HepG2 (cell line): Measurements from ENCODE around the gene SNAP47. TPM values are rescaled to one million over a fixed set of nuclear protein-coding genes. Genes with fewer than 3 reads are reported as not detected.

Experiments
- ATAC-seq: fragments of 200-7000 bp; cut with Tn5 transposase; 3 replicates; pipeline ENCODE4 v1.9.1; 2020; ENCODE audit warnings: mild to moderate bottlenecking, moderate library complexity
- BruUV-seq: library from RNA; stranded (reverse); fragments of 400-500 nt; replicated peaks from 2 replicates; lab custom pipeline; 2021; lab: Mats Ljungman, UMichigan
- CTCF ChIA-PET: fragments of 300-600 bp; formaldehyde crosslinking; extraction: SDS; loops from one replicate; lab custom pipeline; 2021; ENCODE audit warnings: low total read pairs, inconsistent platforms, low intra/inter-chr PET ratio; lab: Yijun Ruan, JAX
- POLR2A ChIA-PET: fragments of 350-600 bp; sonication (Branson Sonifier 250); formaldehyde crosslinking; loops from one replicate; lab custom pipeline; 2020; ENCODE audit warnings: antibody characterized with exemption, inconsistent platforms; lab: Yijun Ruan, JAX
- DNase-seq: peaks from one replicate; pipeline ENCODE4 v3.0.0-alpha.2; 2015; ENCODE audit warnings: low spot score
- FAIRE-seq: peaks from 3 replicates; lab custom pipeline; 2011; peaks lifted over from hg19 to GRCh38; lab: Jason Lieb, UNC
- H2AFZ ChIP-seq: one replicate; pipeline ENCODE4 v1.6.1; 2011; ENCODE audit warnings: low read length, inconsistent platforms
- H3K27ac ChIP-seq: fragments of 300-600 bp; 3 replicates; pipeline ENCODE4 v1.8.0; 2011; ENCODE audit warnings: mixed run types, mild to moderate bottlenecking, mixed read lengths, low read length, inconsistent platforms; ENCODE audit not compliant: insufficient read depth; ENCODE audit errors: extremely low read length
- H3K27me3 ChIP-seq, 2 experiments: fragments of 200-600 bp in 1 of 2; 2 replicates in 1 of 2; 3 replicates in 1 of 2; pipeline versions ENCODE4 v1.6.0 to v1.8.0; 2011; ENCODE audit warnings: low read length in 2 of 2, mild to moderate bottlenecking in 2 of 2, moderate library complexity in 2 of 2, inconsistent platforms in 1 of 2; ENCODE audit not compliant: insufficient read depth in 2 of 2, control insufficient read depth in 1 of 2
- H3K36me3 ChIP-seq, 2 experiments: fragments of 200-600 bp in 1 of 2; replicated peaks in 1 of 2; 2 replicates in 1 of 2; 3 replicates in 1 of 2; pipeline versions ENCODE4 v1.5.1 to v1.8.0; 2011; ENCODE audit warnings: low read length in 2 of 2, inconsistent platforms in 1 of 2; ENCODE audit not compliant: insufficient read depth in 2 of 2, control insufficient read depth in 1 of 2
- H3K4me1 ChIP-seq: 2 replicates; pipeline ENCODE4 v1.5.1; 2012; ENCODE audit warnings: low read length, inconsistent platforms; ENCODE audit not compliant: insufficient read depth
- H3K4me2 ChIP-seq: 2 replicates; pipeline ENCODE4 v1.6.0; 2011; ENCODE audit warnings: low read depth, low read length, inconsistent platforms
- H3K4me3 ChIP-seq, 3 experiments: fragments of 200-600 bp in 1 of 3; sonication (generic), shearing (Covaris generic) in 1 of 3; replicated peaks in 1 of 3; 2 replicates each; pipeline ENCODE4 v1.5.1; 2011 to 2016; ENCODE audit warnings: low read length in 3 of 3, inconsistent platforms in 2 of 3, low read depth in 2 of 3, mild to moderate bottlenecking in 2 of 3, control low read depth in 1 of 3, mixed read lengths in 1 of 3; ENCODE audit not compliant: insufficient read depth in 1 of 3
- H3K79me2 ChIP-seq: one replicate; pipeline ENCODE4 v1.6.1; 2011; ENCODE audit warnings: low read length, inconsistent platforms; ENCODE audit not compliant: insufficient read depth
- H3K9ac ChIP-seq: 2 replicates; pipeline ENCODE4 v1.6.0; 2011; ENCODE audit warnings: mild to moderate bottlenecking, low read depth, low read length, inconsistent platforms; ENCODE audit not compliant: insufficient read depth
- H3K9me3 ChIP-seq: 2 replicates; pipeline ENCODE4 v1.5.1; 2012; ENCODE audit warnings: mild to moderate bottlenecking, low read length
- H4K20me1 ChIP-seq: 2 replicates; pipeline ENCODE4 v1.6.0; 2011; ENCODE audit warnings: inconsistent platforms, mild to moderate bottlenecking, low read length, moderate library complexity; ENCODE audit not compliant: insufficient read depth
- AGO2 ChIP-seq: fragments of 200-400 bp; formaldehyde crosslinking; optimal IDR thresholded peaks from 2 replicates; pipeline ENCODE3; 2017; ENCODE audit warnings: mild to moderate bottlenecking, low read depth, low read length, moderate library complexity
- ETV5 ChIP-seq: IDR thresholded peaks from 2 replicates; pipeline ENCODE4 v1.6.1; 2018; ENCODE audit warnings: missing biosample characterization, missing genetic modification reagents, inconsistent platforms, borderline replicate concordance
- GTF3A ChIP-seq: sonication (generic); formaldehyde crosslinking; conservative IDR thresholded peaks from 2 replicates; pipeline ENCODE4 v1.4.0; 2020; ENCODE audit warnings: mild to moderate bottlenecking, missing genetic modification reagents
- KLF16 ChIP-seq, 2 experiments: sonication (generic) in 1 of 2; formaldehyde crosslinking in 1 of 2; IDR thresholded peaks; 2 replicates each; pipeline versions ENCODE4 v1.6.1 to v1.8.0; 2016 to 2023; ENCODE audit warnings: missing genetic modification reagents in 2 of 2, missing compliant biosample characterization in 1 of 2
- MTA3 ChIP-seq: sonication (generic); formaldehyde crosslinking; IDR thresholded peaks from 2 replicates; pipeline ENCODE4 v1.4.0; 2020; ENCODE audit warnings: missing genetic modification reagents
- NR3C1 ChIP-seq: sonication (generic); formaldehyde crosslinking; IDR thresholded peaks from 2 replicates; pipeline ENCODE4 v1.4.0; 2020; ENCODE audit warnings: missing genetic modification reagents
- RBFOX2 ChIP-seq: fragments of 200-400 bp; formaldehyde crosslinking; IDR thresholded peaks from 2 replicates; pipeline ENCODE4 v1.6.1; 2017; ENCODE audit warnings: low read depth, mild to moderate bottlenecking, low read length
- SETDB1 ChIP-seq: sonication (generic); formaldehyde crosslinking; IDR thresholded peaks from 2 replicates; pipeline ENCODE4 v1.5.1; 2020; ENCODE audit warnings: missing genetic modification reagents, mild to moderate bottlenecking, borderline replicate concordance
- SRSF4 ChIP-seq: fragments of 200-400 bp; formaldehyde crosslinking; IDR thresholded peaks from one replicate; pipeline ENCODE4 v1.6.1; 2018; ENCODE audit warnings: mild to moderate bottlenecking, low read depth, low read length, moderate library complexity; ENCODE audit not compliant: poor library complexity, severe bottlenecking
- SRY ChIP-seq: sonication (generic); formaldehyde crosslinking; IDR thresholded peaks from 2 replicates; pipeline ENCODE4 v1.8.0; 2022; ENCODE audit warnings: mild to moderate bottlenecking, missing genetic modification reagents
- ZNF17 ChIP-seq: sonication (generic); formaldehyde crosslinking; IDR thresholded peaks from 2 replicates; pipeline ENCODE4 v1.5.0; 2020; ENCODE audit warnings: mild to moderate bottlenecking, missing genetic modification reagents
- ZNF3 ChIP-seq: IDR thresholded peaks from 2 replicates; pipeline ENCODE4 v1.7.0; 2017; ENCODE audit warnings: inconsistent platforms
- ZNF563 ChIP-seq: sonication (generic); formaldehyde crosslinking; IDR thresholded peaks from 2 replicates; pipeline ENCODE4 v1.8.0; 2022; ENCODE audit warnings: mild to moderate bottlenecking, moderate library complexity, missing genetic modification reagents
- ZNF770 ChIP-seq: sonication (generic); formaldehyde crosslinking; IDR thresholded peaks from 2 replicates; pipeline ENCODE4 v1.5.0; 2020; ENCODE audit warnings: mild to moderate bottlenecking, missing genetic modification reagents
- WGBS: methylation state at CpG from one replicate; pipeline ENCODE4 v1.1.6; 2017; ENCODE audit warnings: low lambda C conversion rate; 5-methylcytosine and 5-hydroxymethylcytosine counted together
- in situ Hi-C: cut with HindIII; loops from 2 replicates; pipeline ENCODE4 v1.10.0; 2017; ENCODE audit warnings: low pct_unique_long_range_greater_than_20kb; ENCODE audit not compliant: extremely low pct_ligation_motif_present
- intact Hi-C: fragments of 100-400 bp; cut with micrococcal nuclease; formaldehyde crosslinking; loops from one replicate; pipeline ENCODE4 v1.10.0; 2022; ENCODE audit not compliant: unreplicated experiment
- polyA plus RNA-seq, 8 experiments: library from polyadenylated mRNA; depleted of rRNA in 3 of 8; stranded (reverse) in 7 of 8; unstranded in 1 of 8; fragments of >200 nt; fragmentation: Illumina TruSeq in 4 of 8; extraction: Trizol in 4 of 8; gene quantifications; 2 replicates each; pipeline versions ENCODE4 v1.2.1 to v1.2.3, GENCODE V29; 2011 to 2016; ENCODE audit warnings: low read depth in 4 of 8, missing spikeins in 1 of 8, mixed read lengths in 1 of 8; ENCODE audit not compliant: insufficient read depth in 1 of 8
- total RNA-seq, 5 experiments: library from RNA; depleted of rRNA; stranded (reverse); fragments of >200 nt; fragmentation: Illumina TruSeq; extraction: Trizol; gene quantifications; 2 replicates each; pipeline ENCODE4 v1.2.3, GENCODE V29; 2016; ENCODE audit warnings: low read depth in 1 of 5

SNAP47 gene
- total and polyA plus RNA-seq, 2 of the 13 experiments (the other 11 are each of a cell fraction or from before 2014, with no cell fraction given) = 13.6 to 25.1 TPM

GRCh38 chr1:227733309-227733705 is 1.9 kb upstream of the SNAP47 start:
- H3K4me2 ChIP-seq = no peak overlapping the region; the same call in 1 of the 2 replicates
- FAIRE-seq (no peak), ATAC-seq (no peak), DNase-seq (no peak)
- peaks cover 35% of the 10 kb centered on the region for H3K79me2 ChIP-seq
- no peaks in the 10 kb centered on the region for H3K9me3 ChIP-seq
- TF ChIP-seq AGO2 = peak; percentile 25
- TF ChIP-seq RBFOX2 = peak; percentile 10; the same call in 1 of the 2 replicates
- TF ChIP-seq ZNF770 (CRISPR knock-in tag) = no peak
- in situ Hi-C loops = no loop called here
- CTCF ChIA-PET = no interaction called here
- BruUV-seq = no TSS peak
- intact Hi-C loops = no loop called here
- H3K27ac ChIP-seq = no peak overlapping the region
- peaks cover 9% of the 10 kb centered on the region; the same call in 1 of the 2 replicates for H4K20me1 ChIP-seq
- POLR2A ChIA-PET = no interaction called here
- 100% methylated on average over 6 of the region's 15 CpGs for WGBS
- peaks cover 57% of the 10 kb centered on the region for H3K4me1 ChIP-seq
- no peaks in the 10 kb centered on the region; a peak in 1 of 5 replicates for H3K27me3 ChIP-seq
- peak overlapping the region in 1 of 3 experiments; percentile 98; a peak in 1 of 6 replicates for H3K4me3 ChIP-seq
- H3K9ac ChIP-seq = 0 out of 2 replicates have a peak overlapping the region, but pooled peaks have one; percentile 93
- peaks cover 4 to 9% of the 10 kb centered on the region in 2 experiments; a peak in 1 of 5 replicates for H3K36me3 ChIP-seq
- no peak overlapping the region for H2AFZ ChIP-seq

GRCh38 chr1:227733751-227734545 is 1.3 kb upstream of the SNAP47 start:
- Histone ChIP-seq H3K4me3 (peak overlapping the region; percentile 87 to 98 (median 97)), H3K4me2 (peak overlapping the region; percentile 87), H3K27me3 (no peaks in the 10 kb centered on the region; a peak in 1 of 5 replicates), H3K9ac (peak overlapping the region; percentile 93), H3K79me2 (peaks cover 35% of the 10 kb centered on the region)
- TSS peak; percentile 55 for BruUV-seq
- POLR2A ChIA-PET = interaction anchor here (0.7 kb wide), 1 partner anchor 170 kb away, joined by 3 read pairs; the partner anchor contains the start of gene ZNF678
- FAIRE-seq = no peak
- TF ChIP-seq ZNF3 = no peak
- TF ChIP-seq NR3C1 = no peak
- no peak for TF ChIP-seq ZNF563
- TF ChIP-seq KLF16 (CRISPR knock-in tag; IDR thresholded peaks at IDR 0.05) = no peak
- no peak for TF ChIP-seq GTF3A (CRISPR knock-in tag)
- no peak for TF ChIP-seq SRY (CRISPR knock-in tag)
- no peak for TF ChIP-seq ETV5 (CRISPR knock-in tag)
- TF ChIP-seq MTA3 (CRISPR knock-in tag) = no peak
- no peak for TF ChIP-seq SETDB1 (CRISPR knock-in tag)
- TF ChIP-seq ZNF17 (CRISPR knock-in tag) = 0 out of 2 replicates have a peak, but pooled peaks have one; percentile 3
- TF ChIP-seq RBFOX2 = 0 out of 2 replicates have a peak, but pooled peaks have one; percentile 13
- no peak for TF ChIP-seq SRSF4
- TF ChIP-seq, all 625 proteins: peak for 2
- in situ Hi-C loops (no loop called here), intact Hi-C loops (no loop called here)
- no peaks in the 10 kb centered on the region for H3K9me3 ChIP-seq
- ATAC-seq = no peak
- peaks cover 54% of the 10 kb centered on the region for H3K4me1 ChIP-seq
- H3K36me3 ChIP-seq = peaks cover 4 to 9% of the 10 kb centered on the region in 2 experiments; a peak in 1 of 5 replicates
- peaks cover 9% of the 10 kb centered on the region; the same call in 1 of the 2 replicates for H4K20me1 ChIP-seq
- H3K27ac ChIP-seq = peak overlapping the region; percentile 75
- no peak overlapping the region for H2AFZ ChIP-seq
- CTCF ChIA-PET = no interaction called here
- 84% methylated on average over 22 of the region's 24 CpGs for WGBS
- DNase-seq = no peak
